OCI-LY1 (cell line): ENCODE measurements around the gene CAPZA1.

Experiments used
- H2AFZ ChIP-seq: fragments of 200-600 bp; sonication (generic), shearing (Covaris generic); 2 replicates; pipeline ENCODE4 v1.6.0; 2014; ENCODE audit warnings: antibody characterized with exemption, mild to moderate bottlenecking, low read length
- H3F3A ChIP-seq: fragments of 200-600 bp; sonication (generic), shearing (Covaris generic); 2 replicates; pipeline ENCODE4 v1.6.0; 2014; ENCODE audit warnings: mild to moderate bottlenecking, antibody characterized with exemption, low read length, moderate library complexity; ENCODE audit not compliant: insufficient read depth
- H3K27ac ChIP-seq: fragments of 200-600 bp; sonication (generic); 2 replicates; pipeline ENCODE4 v1.5.1; 2014; ENCODE audit warnings: low read length, mixed run types, mild to moderate bottlenecking, low read depth; ENCODE audit not compliant: poor library complexity, severe bottlenecking
- H3K27me3 ChIP-seq: fragments of 200-600 bp; sonication (generic); 2 replicates; pipeline ENCODE4 v1.6.0; 2014; ENCODE audit warnings: antibody characterized with exemption, mild to moderate bottlenecking, low read length, moderate library complexity; ENCODE audit not compliant: insufficient read depth
- H3K36me3 ChIP-seq: fragments of 200-600 bp; sonication (generic); 2 replicates; pipeline ENCODE4 v1.6.1; 2014; ENCODE audit warnings: mild to moderate bottlenecking, antibody characterized with exemption, low read length, moderate library complexity, mixed read lengths; ENCODE audit not compliant: insufficient read depth
- H3K4me1 ChIP-seq: fragments of 200-600 bp; sonication (generic); 2 replicates; pipeline ENCODE4 v1.5.1; 2014; ENCODE audit warnings: mild to moderate bottlenecking, low read length, moderate library complexity; ENCODE audit not compliant: insufficient read depth, severe bottlenecking
- H3K4me2 ChIP-seq: fragments of 200-600 bp; sonication (generic), shearing (Covaris generic); 2 replicates; pipeline ENCODE4 v1.6.1; 2014; ENCODE audit warnings: low read length
- H3K4me3 ChIP-seq: fragments of 200-600 bp; sonication (generic); 2 replicates; pipeline ENCODE4 v1.5.1; 2014; ENCODE audit warnings: low read length, low read depth, mild to moderate bottlenecking, mixed read lengths; ENCODE audit not compliant: poor library complexity, severe bottlenecking
- H3K79me2 ChIP-seq: fragments of 200-600 bp; shearing (Covaris generic); 2 replicates; pipeline ENCODE4 v1.6.1; 2016; ENCODE audit warnings: mixed run types, low read length, mixed read lengths; ENCODE audit not compliant: insufficient read depth
- H3K9ac ChIP-seq: fragments of 200-600 bp; sonication (generic), shearing (Covaris generic); 2 replicates; pipeline ENCODE4 v1.6.1; 2014; ENCODE audit warnings: mild to moderate bottlenecking, low read length, mixed read lengths
- H3K9me2 ChIP-seq: fragments of 200-600 bp; sonication (generic), shearing (Covaris generic); 2 replicates; pipeline ENCODE4 v1.6.1; 2014; ENCODE audit warnings: low read depth, mild to moderate bottlenecking, low read length, mixed read lengths
- H3K9me3 ChIP-seq: fragments of 200-600 bp; shearing (Covaris generic); 2 replicates; pipeline ENCODE4 v1.6.1; 2014; ENCODE audit warnings: low read length, mixed read lengths
- H4K20me1 ChIP-seq: fragments of 200-600 bp; sonication (generic), shearing (Covaris generic); 2 replicates; pipeline ENCODE4 v1.6.0; 2016; ENCODE audit warnings: mild to moderate bottlenecking, low read length; ENCODE audit not compliant: insufficient read depth
- EZH2 ChIP-seq: fragments of 200-600 bp; sonication (generic), shearing (Covaris generic); IDR thresholded peaks from 2 replicates; pipeline ENCODE4 v1.8.0; 2017; ENCODE audit warnings: borderline replicate concordance, mixed run types, mild to moderate bottlenecking, antibody characterized with exemption, low read length, moderate library complexity, mixed read lengths
- TF ChIP-seq, protein P1 (sequence below): fragments of 200-600 bp; sonication (generic), shearing (Covaris generic); IDR thresholded peaks from 2 replicates; pipeline ENCODE4 v1.5.1; 2017; ENCODE audit warnings: mild to moderate bottlenecking, antibody characterized with exemption, low read length, moderate library complexity, mixed read lengths

CAPZA1 gene

DNA sequence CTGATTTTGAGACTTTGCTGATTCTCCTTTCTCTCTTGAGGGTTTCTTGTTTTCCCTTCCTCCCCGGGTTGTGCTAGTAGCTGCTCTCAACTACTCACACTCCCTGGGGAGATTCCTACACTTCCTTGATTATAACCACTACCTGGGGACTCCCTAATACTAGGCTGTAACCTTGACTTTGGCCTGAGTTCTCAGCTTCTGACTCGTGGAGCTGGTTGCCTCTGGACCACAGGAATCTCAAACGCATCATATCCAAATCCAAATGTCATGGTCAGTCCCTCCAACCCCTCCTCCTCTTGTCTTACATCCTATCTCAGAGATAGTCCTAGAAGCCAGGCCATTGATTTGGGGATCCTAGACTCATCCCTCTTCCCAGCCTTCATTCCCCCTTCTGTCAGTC lies 66.8 kb downstream of the CAPZA1 start:
- Histone ChIP-seq H3K79me2 (no peaks in the 10 kb centered on the region), H3K9ac (no peak overlapping the region), H3K4me2 (no peak overlapping the region), H3F3A (no peaks in the 10 kb centered on the region), H4K20me1 (no peaks in the 10 kb centered on the region), H3K9me3 (no peaks in the 10 kb centered on the region), H3K9me2 (no peaks in the 10 kb centered on the region), H3K4me3 (no peak overlapping the region), H3K36me3 (peaks cover under 1% of the 10 kb centered on the region; the same call in 1 of the 2 replicates), H3K27me3 (no peaks in the 10 kb centered on the region), H2AFZ (no peak overlapping the region), H3K4me1 (no peaks in the 10 kb centered on the region), H3K27ac (no peak overlapping the region)
- TF ChIP-seq EZH2, result no peak
- TF ChIP-seq, protein P1, sequence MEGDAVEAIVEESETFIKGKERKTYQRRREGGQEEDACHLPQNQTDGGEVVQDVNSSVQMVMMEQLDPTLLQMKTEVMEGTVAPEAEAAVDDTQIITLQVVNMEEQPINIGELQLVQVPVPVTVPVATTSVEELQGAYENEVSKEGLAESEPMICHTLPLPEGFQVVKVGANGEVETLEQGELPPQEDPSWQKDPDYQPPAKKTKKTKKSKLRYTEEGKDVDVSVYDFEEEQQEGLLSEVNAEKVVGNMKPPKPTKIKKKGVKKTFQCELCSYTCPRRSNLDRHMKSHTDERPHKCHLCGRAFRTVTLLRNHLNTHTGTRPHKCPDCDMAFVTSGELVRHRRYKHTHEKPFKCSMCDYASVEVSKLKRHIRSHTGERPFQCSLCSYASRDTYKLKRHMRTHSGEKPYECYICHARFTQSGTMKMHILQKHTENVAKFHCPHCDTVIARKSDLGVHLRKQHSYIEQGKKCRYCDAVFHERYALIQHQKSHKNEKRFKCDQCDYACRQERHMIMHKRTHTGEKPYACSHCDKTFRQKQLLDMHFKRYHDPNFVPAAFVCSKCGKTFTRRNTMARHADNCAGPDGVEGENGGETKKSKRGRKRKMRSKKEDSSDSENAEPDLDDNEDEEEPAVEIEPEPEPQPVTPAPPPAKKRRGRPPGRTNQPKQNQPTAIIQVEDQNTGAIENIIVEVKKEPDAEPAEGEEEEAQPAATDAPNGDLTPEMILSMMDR, result no peak

DNA sequence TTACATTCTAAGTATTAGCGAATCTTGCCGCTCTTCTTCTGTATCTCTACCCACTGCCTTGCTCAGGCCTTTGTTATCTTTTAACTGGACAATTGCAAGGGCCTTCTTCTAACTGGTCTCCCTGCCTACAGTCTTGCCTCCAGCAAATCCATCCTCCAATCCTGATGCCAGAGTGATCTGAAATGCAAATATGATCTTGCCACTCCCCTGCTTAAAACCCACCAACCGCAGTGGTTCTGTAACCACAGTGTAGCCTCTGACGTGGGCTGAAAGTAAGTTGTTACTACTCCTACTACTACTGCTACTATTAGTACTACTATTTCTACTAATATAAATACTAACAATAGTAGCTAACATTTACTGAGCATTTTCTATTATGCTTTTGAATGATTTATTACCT lies 67.2 kb downstream of the CAPZA1 start:
- Histone ChIP-seq H3K4me3 (no peak overlapping the region), H3K79me2 (no peaks in the 10 kb centered on the region), H3K36me3 (peaks cover 4% of the 10 kb centered on the region; the same call in 1 of the 2 replicates), H3F3A (no peaks in the 10 kb centered on the region), H3K9ac (no peak overlapping the region), H3K9me2 (no peaks in the 10 kb centered on the region), H3K4me2 (no peak overlapping the region), H4K20me1 (no peaks in the 10 kb centered on the region), H3K27ac (no peak overlapping the region), H3K27me3 (no peaks in the 10 kb centered on the region), H3K4me1 (no peaks in the 10 kb centered on the region), H2AFZ (no peak overlapping the region), H3K9me3 (no peaks in the 10 kb centered on the region)
- TF ChIP-seq, protein P1, result no peak
- no peak for TF ChIP-seq EZH2

DNA sequence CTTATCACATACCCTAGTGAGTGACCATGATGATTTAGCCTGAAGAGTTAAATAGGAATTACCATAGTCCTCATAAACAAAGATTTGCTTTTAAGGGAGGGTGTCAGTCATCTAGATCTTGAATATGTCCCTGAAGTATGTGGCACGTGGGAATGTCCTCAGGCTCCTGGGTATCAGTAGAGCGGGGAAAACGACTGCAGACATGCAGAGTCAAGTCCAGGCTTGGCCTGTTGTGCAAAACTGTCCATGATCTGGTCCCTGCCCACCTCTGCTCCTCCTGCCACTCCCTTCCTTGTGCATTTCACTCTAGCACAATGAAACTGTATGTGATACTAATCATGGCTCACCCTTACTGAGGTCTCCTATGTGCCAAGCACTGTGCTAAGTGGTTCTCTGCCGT lies 67.7 kb downstream of the CAPZA1 start:
- no peak overlapping the region for H3K4me3 ChIP-seq
- H3K9me2 ChIP-seq, result no peaks in the 10 kb centered on the region
- no peak overlapping the region for H3K27ac ChIP-seq
- no peaks in the 10 kb centered on the region for H3K79me2 ChIP-seq
- no peaks in the 10 kb centered on the region for H3K27me3 ChIP-seq
- no peak overlapping the region for H3K9ac ChIP-seq
- H2AFZ ChIP-seq, result no peak overlapping the region
- no peak for TF ChIP-seq EZH2
- TF ChIP-seq, protein P1, result no peak
- H3K4me2 ChIP-seq, result no peak overlapping the region
- H3K4me1 ChIP-seq, result no peaks in the 10 kb centered on the region
- H4K20me1 ChIP-seq, result no peaks in the 10 kb centered on the region
- peaks cover 8% of the 10 kb centered on the region; the same call in 1 of the 2 replicates for H3K36me3 ChIP-seq
- no peaks in the 10 kb centered on the region for H3F3A ChIP-seq
- H3K9me3 ChIP-seq, result no peaks in the 10 kb centered on the region
